HG02623 (cell line): ENCODE results near the gene ACSL6.

ENCODE experiments used
- ATAC-seq: cut with Tn5 transposase; IDR thresholded peaks from one replicate; pipeline ENCODE4 v1.9.1; 2021; ENCODE audit warnings: moderate library complexity; ENCODE audit not compliant: unreplicated experiment

Gene ACSL6

GRCh38 chr5:132001647-132002561 is 9.6 kb downstream of the ACSL6 start:
- no peak for ATAC-seq

DNA sequence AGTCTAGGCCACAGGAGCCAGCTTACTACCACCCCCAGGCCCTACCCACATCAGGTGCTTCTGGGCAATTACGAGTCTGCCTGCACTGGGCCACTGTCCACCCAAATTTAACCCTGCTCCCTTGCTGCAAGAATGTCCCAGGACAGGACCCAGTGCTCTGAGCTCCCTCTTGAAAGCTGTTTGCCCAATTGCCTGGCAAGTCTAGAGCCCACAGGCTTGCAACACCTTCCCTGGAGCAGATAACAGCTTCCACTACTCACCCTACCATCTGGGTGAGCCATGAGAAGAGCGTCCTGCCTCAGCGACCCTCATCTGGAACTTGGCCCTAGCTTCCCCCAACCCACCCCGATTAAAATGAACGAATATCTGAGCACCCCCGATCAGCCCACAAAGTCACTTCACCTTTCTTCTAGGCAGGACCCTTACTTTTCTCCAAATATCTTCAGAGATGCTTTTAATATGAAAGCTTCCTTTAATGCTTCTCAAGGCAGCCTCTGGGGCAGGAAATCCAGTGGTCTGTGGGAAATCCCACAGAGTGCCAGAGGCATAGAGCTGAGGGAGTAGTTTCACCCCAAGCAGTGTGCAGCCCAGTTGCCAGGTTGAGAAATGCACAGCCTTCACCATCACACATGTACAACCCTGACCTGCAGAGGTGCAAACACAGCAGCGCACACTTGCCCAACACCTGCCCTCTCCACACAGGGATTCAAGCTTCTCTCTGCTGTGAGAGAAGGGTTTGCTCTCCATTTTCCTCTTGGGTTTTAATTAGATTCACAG is 10.6 kb downstream of the ACSL6 start:
- ATAC-seq: no peak

DNA sequence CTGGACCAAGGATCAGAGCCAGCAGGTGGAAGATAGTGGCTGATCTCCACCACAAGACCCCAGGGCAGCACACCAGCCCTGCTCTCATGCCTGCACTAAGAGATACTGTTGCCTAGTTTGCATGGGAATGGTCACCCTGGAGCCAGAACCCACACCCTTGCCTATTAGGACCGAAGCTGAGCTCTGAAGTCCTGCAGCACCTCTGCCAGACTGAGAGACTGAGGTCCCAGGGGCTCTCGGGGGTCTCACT is 11.3 kb downstream of the ACSL6 start:
- ATAC-seq: no peak

DNA sequence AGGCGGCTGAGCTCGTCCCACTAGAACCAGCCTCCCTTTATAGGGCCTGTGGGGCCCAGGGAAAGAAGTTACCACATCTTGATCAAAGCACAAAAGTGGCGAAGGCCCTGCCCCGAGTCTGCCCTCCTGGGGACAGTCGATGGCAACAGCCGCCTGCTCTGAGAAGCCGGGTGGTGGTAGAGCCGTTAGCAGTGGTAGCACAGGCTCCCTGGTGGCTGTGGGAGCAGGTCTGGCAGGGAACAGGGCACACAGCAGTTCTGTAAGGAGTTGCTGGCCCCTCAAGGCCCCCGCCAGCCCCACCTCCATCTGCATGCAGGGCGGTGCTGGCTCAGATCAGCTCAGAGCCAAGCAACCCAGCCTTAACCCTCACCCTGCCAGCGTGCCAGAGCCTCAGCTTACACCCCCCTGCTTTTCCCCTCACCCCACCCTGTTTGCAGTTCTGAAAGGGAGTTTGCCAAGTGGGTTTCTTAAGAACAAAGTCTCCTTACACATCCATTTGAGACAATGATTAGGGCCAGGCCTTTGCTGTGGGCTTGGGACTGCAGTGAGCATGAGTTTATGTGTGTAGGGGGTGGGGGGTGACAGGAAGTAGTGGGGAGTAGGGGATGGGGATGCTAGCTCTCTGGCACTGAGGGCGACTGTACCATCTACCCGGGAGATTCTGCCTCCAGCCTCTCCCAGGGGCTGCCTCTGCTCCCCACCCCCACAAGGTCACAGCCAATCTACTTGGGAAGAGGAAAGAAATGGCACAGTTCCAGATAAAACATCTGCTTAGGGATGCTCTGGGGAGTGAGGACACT is 11.8 kb downstream of the ACSL6 start:
- no peak for ATAC-seq

- no peak for ATAC-seq
Measured at GRCh38 chr5:131999041-131999440, 12.4 kb downstream of the ACSL6 start.

DNA sequence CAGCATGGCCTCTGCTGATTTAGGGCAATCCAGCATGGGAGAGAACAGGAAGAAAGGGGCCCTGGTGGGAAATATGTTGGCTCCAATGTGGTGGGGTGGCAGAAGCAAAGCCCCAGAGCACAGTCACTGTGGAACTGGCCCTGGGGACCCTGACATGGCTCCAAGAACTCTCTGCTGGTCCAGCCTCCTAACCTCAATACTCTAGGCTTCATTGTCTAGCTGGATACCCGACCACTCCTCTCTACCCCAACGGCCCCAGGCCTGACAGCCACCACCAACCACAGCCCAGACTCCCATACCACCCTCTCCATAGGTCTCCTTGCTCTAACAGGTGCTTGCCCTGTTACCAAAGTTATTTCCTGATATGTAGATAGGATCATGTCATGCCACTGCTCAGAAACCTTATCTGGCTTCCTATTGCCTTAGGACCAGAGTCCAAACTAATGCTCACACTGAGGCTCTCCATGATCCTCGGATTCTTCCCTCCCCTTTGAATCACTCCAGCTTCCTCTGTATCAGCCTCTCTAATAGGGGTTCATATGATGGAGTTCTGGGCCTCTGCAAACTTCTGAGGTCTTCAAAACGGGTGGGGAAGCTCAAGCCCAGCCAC is 12.9 kb downstream of the ACSL6 start:
- no peak for ATAC-seq

- ATAC-seq: no peak
Measured at GRCh38 chr5:131997727-131998117, 13.7 kb downstream of the ACSL6 start.

- ATAC-seq: no peak
Measured at GRCh38 chr5:131997026-131997726, 14.3 kb downstream of the ACSL6 start.

DNA sequence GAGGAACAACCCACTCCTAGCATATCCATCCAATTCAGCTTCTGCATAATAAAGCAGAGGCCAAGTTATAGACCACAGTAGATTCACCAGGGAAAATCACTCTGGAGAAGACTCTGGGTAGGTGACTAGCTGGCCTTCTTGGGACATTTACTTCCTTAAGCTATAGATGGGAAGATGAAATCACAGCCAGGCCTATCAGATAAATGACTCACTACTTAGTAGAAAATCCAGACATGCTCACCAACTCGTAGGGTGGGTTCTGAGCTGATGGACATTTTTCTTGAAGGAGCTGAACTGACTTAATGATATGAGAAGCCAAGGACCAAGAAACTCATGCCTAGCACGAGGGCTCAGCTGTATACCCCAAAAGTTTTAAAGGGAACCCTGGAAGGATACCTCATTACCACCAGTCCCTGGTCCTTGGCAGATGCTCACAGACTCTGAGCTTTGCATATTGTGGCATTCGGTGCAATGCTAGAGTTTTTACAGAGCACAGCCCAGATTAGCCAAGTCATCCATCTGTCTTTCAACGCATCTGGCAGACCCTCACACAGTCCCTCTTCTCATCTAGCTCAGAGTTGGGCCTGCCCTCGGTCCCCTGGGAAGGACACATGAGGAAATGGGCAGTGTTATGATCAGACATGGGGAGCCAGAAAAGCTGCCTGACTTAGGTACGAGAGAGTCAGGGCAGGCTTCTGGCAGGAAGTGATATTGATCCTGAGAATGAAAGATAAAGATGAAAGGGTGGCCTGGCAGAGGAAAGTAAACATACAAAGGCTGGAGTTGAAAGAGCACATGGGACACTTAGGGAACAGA is 15.0 kb downstream of the ACSL6 start:
- ATAC-seq: no peak

GRCh38 chr5:131994533-131995226 is 16.8 kb downstream of the ACSL6 start:
- no peak for ATAC-seq

DNA sequence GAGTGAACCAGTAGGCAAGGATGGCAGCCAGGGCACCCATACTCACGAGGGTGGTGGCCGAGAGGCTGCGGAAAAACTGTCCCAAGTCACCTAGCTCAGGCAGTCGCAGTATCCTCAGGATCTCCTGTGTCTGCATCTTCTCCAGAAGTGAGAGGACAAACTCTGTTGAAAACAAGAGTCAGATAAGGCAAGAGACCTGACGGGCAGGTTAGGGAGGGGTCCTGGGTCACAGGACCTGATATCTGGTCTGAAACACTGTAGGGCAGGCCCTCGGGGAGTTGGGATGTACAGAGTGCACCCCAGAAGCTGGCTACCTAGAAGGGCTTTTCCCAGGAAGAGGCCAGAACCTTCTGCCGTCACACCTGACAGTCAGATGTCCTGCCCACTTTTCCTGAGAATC is 17.4 kb downstream of the ACSL6 start:
- no peak for ATAC-seq

- no peak for ATAC-seq
Measured at GRCh38 chr5:131993676-131994075, 17.8 kb downstream of the ACSL6 start.

DNA sequence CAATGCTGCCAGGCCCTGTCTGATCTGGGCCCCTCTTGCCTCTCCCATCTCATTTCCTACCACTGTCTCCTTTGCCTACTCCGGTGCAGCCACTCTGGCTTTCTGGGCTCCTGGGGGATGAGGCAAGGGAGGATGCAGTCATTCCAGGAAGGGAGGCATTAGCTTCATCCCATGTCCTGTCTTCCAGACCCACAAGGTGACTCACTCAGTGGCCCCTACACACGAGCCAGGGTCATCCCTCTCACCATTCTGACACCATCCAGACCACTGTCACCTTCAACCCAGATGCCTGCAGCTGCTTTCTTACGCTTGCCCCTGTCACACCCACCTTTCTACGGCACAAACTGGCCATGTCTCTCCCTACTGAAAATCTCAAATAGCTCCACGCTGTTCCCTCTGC is 19.1 kb downstream of the ACSL6 start:
- ATAC-seq: no peak

DNA sequence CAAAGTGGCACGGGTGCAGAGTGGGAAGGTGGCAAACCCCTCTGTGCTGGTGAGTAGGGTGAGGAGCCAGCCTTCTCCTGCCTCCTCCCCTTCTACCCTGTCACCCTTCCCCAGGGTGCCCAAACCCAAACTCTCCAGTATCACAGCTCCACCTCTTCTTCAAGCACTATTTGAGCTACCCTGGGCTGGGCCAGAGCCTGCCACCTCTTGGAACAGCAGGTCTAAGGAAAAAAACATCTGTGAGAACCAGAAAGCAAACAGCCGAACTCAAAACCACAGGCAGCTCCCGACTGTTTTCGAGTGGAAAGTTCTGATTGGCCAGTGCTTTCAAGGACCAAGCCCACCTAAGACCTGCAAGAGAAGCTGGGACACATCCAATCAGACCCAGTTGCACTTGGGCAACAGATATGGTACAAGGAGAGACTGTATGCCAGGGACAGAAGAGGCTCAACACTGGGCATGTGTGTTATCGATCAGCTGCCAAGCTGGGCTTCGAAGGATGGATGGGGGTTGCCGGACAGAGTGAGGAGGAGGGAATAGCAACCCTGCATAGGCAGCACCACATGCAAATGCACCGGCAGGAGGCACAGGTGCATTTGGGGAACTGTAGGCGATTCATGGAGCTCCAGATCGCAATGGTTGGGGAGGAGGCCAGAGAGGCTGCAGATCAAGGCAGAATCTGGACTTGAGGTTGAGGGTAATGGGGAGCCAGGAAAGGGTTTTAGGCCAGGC is 19.7 kb downstream of the ACSL6 start:
- ATAC-seq: no peak

- no peak for ATAC-seq
Measured at GRCh38 chr5:131990716-131991115, 20.7 kb downstream of the ACSL6 start.

GRCh38 chr5:131988601-131989000 is 22.9 kb downstream of the ACSL6 start:
- no peak for ATAC-seq

DNA sequence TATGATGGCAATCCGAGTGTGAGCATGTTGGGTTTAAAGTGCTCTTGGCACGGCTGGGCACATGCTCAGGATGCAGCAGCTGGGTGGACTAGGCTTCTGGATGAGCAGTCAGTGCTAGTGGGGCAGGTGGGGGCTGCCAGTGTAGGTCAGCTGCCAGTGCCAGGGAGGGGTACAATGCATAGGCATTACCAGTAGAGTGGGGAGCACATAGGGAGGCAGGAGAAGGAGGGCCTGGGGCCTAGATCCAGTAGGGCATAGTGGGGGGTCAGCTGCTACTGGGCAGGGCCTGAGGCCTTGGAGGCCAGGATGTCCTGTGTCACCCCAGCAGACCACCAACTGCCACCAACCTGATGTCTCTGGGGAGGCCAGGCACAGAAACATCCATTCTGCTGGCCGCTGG is 24.2 kb downstream of the ACSL6 start:
- no peak for ATAC-seq

DNA sequence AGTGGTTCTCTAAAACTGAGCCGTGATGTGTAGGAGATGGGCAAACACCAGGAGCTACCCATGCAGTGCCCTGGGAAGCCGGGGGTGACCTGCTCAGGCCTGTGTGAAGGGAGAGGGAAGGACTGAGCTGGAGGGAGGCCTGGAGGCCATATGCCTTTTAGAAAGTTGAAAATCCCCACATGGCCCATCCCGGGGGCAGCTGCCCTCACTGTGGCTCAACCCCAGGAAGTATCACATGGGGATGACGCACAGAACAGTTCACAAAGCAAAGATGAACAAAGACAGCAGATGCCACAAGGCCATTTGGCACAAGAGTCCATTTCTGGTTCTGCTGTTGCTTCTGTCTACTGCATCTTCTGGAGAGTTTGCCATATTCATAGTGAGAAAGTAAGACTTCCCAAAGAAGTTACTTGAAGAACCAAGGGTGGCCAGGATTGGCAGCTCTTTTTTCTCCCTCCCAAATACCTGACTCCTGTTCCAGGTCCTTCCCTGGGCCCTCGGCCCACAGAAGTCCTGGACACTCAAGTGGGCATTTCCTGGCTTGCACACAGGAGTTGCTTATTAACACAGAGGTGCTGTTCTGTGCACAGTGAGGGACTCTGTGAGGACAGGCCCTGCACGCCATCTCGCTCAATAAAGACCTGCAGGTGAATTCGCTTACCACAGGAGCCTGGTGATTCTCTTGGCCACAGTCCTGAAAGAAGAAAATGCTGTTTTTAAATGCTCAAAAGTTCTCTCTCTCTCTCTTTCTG is 25.1 kb downstream of the ACSL6 start:
- no peak for ATAC-seq
